GM12878 (cell line): ENCODE measurements around the gene EGFL8.

ENCODE experiments used
- CTCF ChIP-seq, 3 experiments: IDR thresholded peaks in 2 of 3; conservative IDR thresholded peaks in 1 of 3; 2 replicates each; pipeline ENCODE4 v1.5.1; 2011; ENCODE audit warnings: low read depth in 3 of 3, low read length in 3 of 3, mild to moderate bottlenecking in 3 of 3, control low read depth in 2 of 3, moderate library complexity in 2 of 3, inconsistent platforms in 1 of 3, mixed read lengths in 1 of 3; ENCODE audit not compliant: control insufficient read depth in 2 of 3, insufficient read depth in 1 of 3; ENCODE audit errors: extremely low read depth in 1 of 3
- EZH2 ChIP-seq: IDR thresholded peaks from 2 replicates; pipeline ENCODE4 v1.6.1; 2012; ENCODE audit warnings: low read depth, mild to moderate bottlenecking, control low read depth, inconsistent platforms, low read length, borderline replicate concordance; ENCODE audit not compliant: control insufficient read depth
- MTA2 ChIP-seq: fragments of 450-650 bp; IDR thresholded peaks from 2 replicates; pipeline ENCODE4 v1.6.1; 2016; ENCODE audit warnings: low read depth, mild to moderate bottlenecking, moderate library complexity
- MYC ChIP-seq: IDR thresholded peaks from 2 replicates; pipeline ENCODE4 v1.6.1; 2011; ENCODE audit warnings: mild to moderate bottlenecking, low read length, moderate library complexity, inconsistent platforms; ENCODE audit not compliant: insufficient read depth, insufficient replicate concordance, insufficient read length, severe bottlenecking
- POLR2A ChIP-seq: IDR thresholded peaks from 2 replicates; pipeline ENCODE4 v1.6.1; 2011; ENCODE audit warnings: low read depth, mild to moderate bottlenecking, low read length
- TARDBP ChIP-seq: IDR thresholded peaks from 2 replicates; pipeline ENCODE4 v1.6.1; 2016; ENCODE audit warnings: borderline replicate concordance
- YY1 ChIP-seq: IDR thresholded peaks from 2 replicates; pipeline ENCODE4 v1.6.1; 2011; ENCODE audit warnings: low read depth, mild to moderate bottlenecking, low read length
- ZNF217 ChIP-seq: fragments of 450-650 bp; IDR thresholded peaks from 2 replicates; pipeline ENCODE4 v1.6.1; 2017; ENCODE audit warnings: antibody characterized with exemption, mild to moderate bottlenecking

GRCh38 chr6:32194825-32195651 lies 30.6 kb downstream of the EGFL8 start:
- TF ChIP-seq CTCF (IDR thresholded peaks at IDR 0.05 in 2 of 3, conservative IDR thresholded peaks at IDR 0.05 in 1 of 3; ENCODE audit: control insufficient read depth in 2 of 3, extremely low read depth in 1 of 3, insufficient read depth in 1 of 3, low read depth in 3 of 3, low read length in 3 of 3) (peak; percentile 52 to 64 (median 56); a peak in 5 of 6 replicates), MYC (no peak), POLR2A (no peak), ZNF217 (no peak), TARDBP (no peak), EZH2 (no peak), MTA2 (no peak), YY1 (peak; percentile 19; the same call in 1 of the 2 replicates)
